Skeletal muscle satellite cell (primary cell): Measurements from ENCODE around the gene PDPR.
"Not testable (repeated sequence)": the region's sequence is repeated elsewhere in the genome, so short reads cannot be mapped to it uniquely, and the experiment has no call there.

ENCODE experiments used
- H3K27me3 ChIP-seq: 2 replicates; pipeline ENCODE4 v1.7.0; 2013; ENCODE audit warnings: low read length; ENCODE audit not compliant: control insufficient read depth, insufficient read depth
- H3K36me3 ChIP-seq: 2 replicates; pipeline ENCODE4 v1.7.0; 2013; ENCODE audit warnings: mild to moderate bottlenecking, control low read depth, low read length; ENCODE audit not compliant: insufficient read depth
- H3K4me1 ChIP-seq: 2 replicates; pipeline ENCODE4 v1.7.0; 2013; ENCODE audit warnings: low read length; ENCODE audit not compliant: control insufficient read depth, insufficient read depth
- H3K4me2 ChIP-seq: 2 replicates; pipeline ENCODE4 v1.7.0; 2013; ENCODE audit warnings: mild to moderate bottlenecking, low read length
- H3K4me3 ChIP-seq: 2 replicates; pipeline ENCODE4 v1.7.0; 2013; ENCODE audit warnings: low read length
- H3K9ac ChIP-seq: 2 replicates; pipeline ENCODE4 v1.7.0; 2013; ENCODE audit warnings: mild to moderate bottlenecking, low read depth, low read length, moderate library complexity
- H3K9me3 ChIP-seq: replicated peaks from 2 replicates; pipeline ENCODE4 v1.7.0; 2013; ENCODE audit warnings: mild to moderate bottlenecking, control low read depth, low read length

PDPR gene

DNA sequence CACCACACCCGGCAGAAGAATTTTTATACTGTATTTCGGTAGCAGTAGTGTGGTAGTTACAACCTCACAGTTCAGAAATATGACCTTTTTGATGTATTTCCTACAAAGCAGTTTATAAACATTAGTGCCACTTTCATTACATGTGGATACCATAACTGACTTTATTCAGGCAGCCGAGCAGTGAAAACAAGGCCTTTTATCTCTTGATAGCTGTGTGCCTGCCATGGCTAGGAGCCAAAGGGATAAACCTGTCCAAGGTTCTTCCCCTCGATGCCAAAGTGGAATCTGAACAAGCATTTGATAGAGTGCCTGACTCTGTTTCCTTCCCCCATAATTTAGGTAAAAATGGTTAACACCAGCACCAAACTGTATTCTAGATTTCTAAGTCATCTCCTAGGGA lies 23.0 kb upstream of the PDPR start:
- H3K9me3 ChIP-seq, H3K4me1 ChIP-seq, H3K4me2 ChIP-seq, H3K9ac ChIP-seq, H3K36me3 ChIP-seq, H3K4me3 ChIP-seq, H3K27me3 ChIP-seq: not testable (repeated sequence)

DNA sequence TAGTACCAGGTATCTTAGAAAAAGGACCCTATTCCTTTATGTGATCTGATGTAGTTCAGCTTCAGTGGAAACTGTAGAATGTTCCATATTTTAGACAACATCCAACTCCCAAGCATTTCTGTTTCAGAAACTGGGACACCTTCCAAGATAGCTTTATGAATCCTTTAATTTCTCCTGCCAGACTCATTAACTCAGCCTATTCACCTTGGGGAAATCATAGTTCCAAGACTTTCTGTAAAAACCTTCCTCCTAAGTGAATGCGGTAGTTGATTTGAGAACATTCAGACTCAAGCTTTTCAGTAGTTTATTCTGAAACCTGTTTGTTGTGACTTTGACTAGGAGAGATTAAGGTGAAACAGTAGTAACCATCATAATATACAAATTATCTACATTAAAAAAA lies 20.0 kb upstream of the PDPR start:
- not testable (repeated sequence) for H3K4me3 ChIP-seq, H3K4me2 ChIP-seq

DNA sequence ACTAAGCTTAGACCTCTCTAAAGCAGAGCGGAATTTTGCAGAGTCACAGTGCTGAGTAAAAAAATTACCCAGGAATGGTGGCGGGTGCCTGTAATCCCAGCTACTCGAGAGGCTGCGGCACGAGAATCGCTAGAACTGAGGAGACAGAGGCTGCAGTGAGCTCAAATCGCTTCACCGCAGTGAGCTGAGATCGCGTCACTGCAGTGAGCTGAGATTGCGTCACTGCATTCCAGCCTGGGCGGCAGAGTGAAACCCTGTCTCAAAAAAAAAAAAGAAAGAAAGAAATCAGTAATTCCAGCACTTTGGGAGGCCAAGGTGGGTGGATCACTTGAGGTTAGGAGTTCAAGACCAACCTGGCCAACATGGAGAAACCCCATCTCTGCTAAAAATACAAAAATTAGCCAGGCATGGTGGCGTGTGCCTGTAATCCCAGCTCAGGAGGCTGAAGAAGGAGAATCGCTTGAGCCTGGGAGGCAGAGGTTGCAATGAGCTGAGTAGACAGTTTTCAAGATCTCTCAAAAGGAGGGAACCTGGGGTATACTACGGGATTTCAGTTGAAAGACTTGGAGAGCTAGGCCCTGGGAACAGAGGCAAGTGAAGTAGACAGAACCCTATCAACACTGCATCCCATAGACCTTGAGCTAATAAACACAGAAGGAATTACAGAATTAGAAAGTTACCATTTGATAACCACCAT lies 4.4 kb upstream of the PDPR start:
- H3K4me3 ChIP-seq, H3K4me1 ChIP-seq, H3K9me3 ChIP-seq, H3K27me3 ChIP-seq, H3K36me3 ChIP-seq, H3K9ac ChIP-seq, H3K4me2 ChIP-seq: not testable (repeated sequence)

More for the DNA sequence above, 20.0 kb upstream of the PDPR start:
- not testable (repeated sequence) for H3K9ac ChIP-seq, H3K27me3 ChIP-seq, H3K4me1 ChIP-seq, H3K36me3 ChIP-seq, H3K9me3 ChIP-seq

DNA sequence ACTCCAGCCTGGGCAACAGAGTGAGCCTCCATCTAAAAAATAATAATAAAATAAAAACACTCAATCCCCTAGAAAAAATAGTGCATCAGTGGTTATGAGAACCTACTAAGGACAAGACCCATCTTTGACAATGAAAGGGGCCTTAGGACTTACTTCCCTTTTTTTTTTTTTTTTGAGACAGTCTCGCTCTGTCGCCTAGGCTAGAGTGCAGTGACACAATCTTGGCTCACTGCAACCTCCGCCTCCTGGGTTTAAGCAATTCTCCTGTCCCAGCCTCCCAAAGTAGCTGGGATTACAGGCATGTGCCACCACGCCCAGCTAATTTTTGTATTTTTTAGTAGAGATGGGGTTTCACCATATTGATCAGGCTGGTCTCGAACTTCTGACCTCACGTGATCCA lies 2.0 kb upstream of the PDPR start:
- not testable (repeated sequence) for H3K4me3 ChIP-seq, H3K4me2 ChIP-seq

DNA sequence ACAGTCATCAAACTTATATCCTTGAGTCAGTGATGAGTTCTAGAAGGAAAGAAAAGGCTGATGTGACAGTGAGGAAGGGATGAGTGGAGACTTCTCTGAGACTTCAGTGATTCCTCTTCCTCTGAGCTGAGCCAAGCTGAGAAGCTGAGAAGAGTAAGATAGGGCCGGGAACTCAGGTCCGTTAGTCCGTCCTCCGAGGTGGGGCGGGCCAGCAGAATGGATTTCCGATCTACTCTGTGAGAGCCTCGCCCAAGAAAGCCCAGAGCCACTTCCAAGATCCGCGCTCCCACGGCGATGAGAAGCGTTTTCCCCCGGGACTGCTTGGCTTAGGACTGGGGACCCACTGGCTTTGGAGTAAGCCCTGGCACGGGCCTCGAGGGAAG lies 542 bp upstream of the PDPR start:
- Histone ChIP-seq H3K4me3 (peak overlapping the region; percentile 66), H3K9ac (peak overlapping the region; percentile 84), H3K4me2 (peak overlapping the region; percentile 86)
- not testable (repeated sequence) for H3K27me3 ChIP-seq, H3K36me3 ChIP-seq, H3K9me3 ChIP-seq, H3K4me1 ChIP-seq

More for the DNA sequence above, 2.0 kb upstream of the PDPR start:
- not testable (repeated sequence) for H3K9me3 ChIP-seq, H3K4me1 ChIP-seq, H3K27me3 ChIP-seq, H3K9ac ChIP-seq, H3K36me3 ChIP-seq

DNA sequence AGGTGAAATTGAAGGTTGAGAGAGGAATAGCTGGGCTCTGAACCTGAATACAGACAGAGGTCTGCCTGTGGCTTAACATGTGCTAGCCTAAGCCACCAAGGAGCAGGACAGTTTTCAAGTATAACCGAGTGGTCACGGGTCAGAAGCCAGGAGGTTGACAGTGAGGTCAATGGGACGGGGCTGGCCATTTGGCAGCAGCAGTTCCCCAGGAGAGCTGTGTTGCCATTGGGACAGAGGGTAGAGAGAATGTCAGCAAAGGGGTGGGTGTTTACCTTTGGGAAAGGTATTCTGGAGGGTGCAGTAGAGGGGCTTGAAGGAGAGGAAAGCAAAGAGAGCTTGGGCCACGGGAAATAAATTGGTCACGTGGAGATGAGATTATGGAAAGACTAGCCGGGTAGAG lies 4.2 kb downstream of the PDPR start:
- not testable (repeated sequence) for H3K36me3 ChIP-seq, H3K9me3 ChIP-seq, H3K4me2 ChIP-seq, H3K4me1 ChIP-seq, H3K9ac ChIP-seq, H3K27me3 ChIP-seq, H3K4me3 ChIP-seq

DNA sequence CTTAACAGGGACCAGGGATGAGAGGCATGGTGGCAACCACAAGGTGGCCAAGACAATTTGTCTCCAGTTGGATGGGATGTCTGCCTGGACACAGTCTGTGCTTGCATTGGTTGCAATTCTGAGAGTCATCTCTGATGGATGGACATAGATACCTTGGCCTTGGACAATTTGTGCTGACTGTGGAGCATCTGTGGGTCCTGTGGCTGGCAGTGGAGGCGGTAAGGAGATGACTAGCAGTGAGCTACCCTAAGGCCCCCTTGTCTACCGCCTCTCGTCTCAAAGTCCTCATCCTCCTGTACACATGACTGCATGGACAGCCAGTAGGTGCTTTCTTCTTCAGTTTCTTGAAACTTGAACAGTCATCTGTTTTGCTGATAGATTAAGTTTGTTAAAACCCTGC lies 4.6 kb downstream of the PDPR start:
- not testable (repeated sequence) for H3K9ac ChIP-seq, H3K4me1 ChIP-seq, H3K4me2 ChIP-seq, H3K27me3 ChIP-seq, H3K36me3 ChIP-seq, H3K9me3 ChIP-seq, H3K4me3 ChIP-seq

DNA sequence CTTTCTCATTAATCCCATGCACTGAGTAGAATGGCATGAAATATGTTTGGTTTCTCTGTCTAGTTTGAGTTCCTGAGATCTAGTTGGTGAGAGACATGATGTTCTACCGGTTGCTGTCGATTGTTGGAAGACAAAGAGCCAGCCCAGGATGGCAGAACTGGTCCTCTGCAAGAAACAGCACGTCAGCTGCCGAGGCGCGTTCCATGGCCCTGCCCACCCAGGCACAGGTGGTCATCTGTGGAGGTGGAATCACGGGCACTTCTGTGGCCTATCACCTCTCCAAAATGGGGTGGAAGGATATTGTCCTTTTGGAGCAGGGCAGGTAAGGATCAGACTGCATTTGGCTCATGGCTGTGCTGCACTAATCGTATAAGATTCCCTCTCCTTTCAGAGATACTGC lies 6.3 kb downstream of the PDPR start:
- not testable (repeated sequence) for H3K9ac ChIP-seq, H3K9me3 ChIP-seq, H3K4me2 ChIP-seq, H3K36me3 ChIP-seq, H3K27me3 ChIP-seq, H3K4me3 ChIP-seq, H3K4me1 ChIP-seq

DNA sequence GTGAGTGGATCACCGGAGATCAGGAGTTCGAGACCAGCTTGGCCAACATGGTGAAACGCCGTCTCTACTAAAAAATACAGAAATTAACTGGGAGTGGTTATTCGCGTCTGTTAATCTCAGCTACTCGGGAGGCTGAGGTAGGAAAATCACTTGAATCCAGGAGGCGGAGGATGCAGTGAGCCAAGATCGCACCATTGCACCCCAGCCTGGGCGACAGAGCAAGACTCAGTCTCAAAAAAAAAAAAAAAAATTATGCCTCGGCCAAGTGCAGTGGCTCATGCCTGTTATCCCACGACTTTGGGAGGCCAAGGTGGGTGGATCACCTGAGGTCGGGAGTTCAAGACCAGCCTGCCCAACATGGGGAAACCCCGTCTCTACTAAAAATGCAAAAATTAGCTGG lies 9.7 kb downstream of the PDPR start:
- not testable (repeated sequence) for H3K4me3 ChIP-seq, H3K4me2 ChIP-seq, H3K27me3 ChIP-seq, H3K4me1 ChIP-seq, H3K36me3 ChIP-seq, H3K9me3 ChIP-seq, H3K9ac ChIP-seq

DNA sequence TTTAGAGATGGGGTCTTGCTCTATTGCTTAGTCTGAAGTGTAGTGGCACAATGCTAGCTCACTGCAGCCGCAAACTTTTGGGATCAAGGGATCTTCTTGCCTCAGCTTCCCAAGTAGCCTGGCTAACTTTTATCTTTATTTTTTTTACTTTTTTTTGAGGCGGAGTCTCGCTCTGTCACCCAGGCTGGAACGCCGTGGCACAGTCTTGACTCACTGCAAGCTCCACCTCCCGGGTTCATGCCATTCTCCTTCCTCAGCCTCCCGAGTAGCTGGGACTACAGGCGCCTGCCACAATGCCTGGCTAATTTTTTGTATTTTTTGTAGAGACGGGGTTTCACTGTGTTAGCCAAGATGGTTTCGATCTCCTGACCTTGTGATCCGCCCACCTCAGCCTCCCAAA lies 12.1 kb downstream of the PDPR start:
- H3K27me3 ChIP-seq, H3K9ac ChIP-seq, H3K36me3 ChIP-seq, H3K4me1 ChIP-seq, H3K4me2 ChIP-seq, H3K4me3 ChIP-seq, H3K9me3 ChIP-seq: not testable (repeated sequence)

DNA sequence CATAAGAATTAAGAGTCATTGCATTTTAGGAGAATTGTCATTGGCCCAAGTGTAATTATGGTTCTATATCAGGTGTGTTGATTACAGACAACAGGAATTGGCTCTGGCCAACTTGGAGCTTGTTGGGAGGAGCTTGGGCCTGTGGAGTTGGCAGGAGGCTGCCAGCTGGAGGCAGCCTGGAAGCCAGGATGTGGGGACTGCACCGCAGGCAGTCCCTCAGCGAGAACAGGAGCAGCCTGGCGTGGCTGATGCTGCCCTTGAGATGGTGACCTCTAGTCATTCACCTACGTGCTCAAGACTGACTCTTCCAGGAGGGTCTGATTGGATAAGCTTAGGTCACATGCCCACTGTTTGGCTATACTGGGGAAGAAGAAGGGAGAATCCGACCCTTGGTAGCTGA lies 13.6 kb downstream of the PDPR start:
- not testable (repeated sequence) for H3K36me3 ChIP-seq, H3K4me3 ChIP-seq, H3K27me3 ChIP-seq, H3K4me2 ChIP-seq, H3K9me3 ChIP-seq, H3K9ac ChIP-seq, H3K4me1 ChIP-seq

DNA sequence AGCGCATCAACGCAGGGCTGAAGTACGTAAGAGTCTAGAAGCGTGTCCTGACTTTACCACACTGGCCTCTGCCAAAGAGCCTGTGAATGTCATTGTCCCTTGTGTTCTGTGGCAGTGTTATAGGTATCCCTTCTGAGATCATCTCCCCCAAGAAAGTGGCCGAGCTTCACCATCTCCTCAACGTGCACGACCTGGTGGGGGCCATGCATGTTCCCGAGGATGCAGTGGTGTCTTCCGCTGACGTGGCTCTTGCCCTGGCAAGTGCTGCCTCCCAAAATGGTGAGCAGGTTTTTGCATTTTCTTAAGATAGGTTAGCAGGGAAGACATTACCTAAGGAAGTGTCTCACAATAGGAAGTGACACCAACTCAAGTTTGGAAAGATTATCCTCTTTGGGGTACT lies 14.7 kb downstream of the PDPR start:
- not testable (repeated sequence) for H3K9me3 ChIP-seq, H3K36me3 ChIP-seq, H3K4me1 ChIP-seq, H3K9ac ChIP-seq, H3K27me3 ChIP-seq, H3K4me3 ChIP-seq, H3K4me2 ChIP-seq
